Endothelial cell of umbilical vein (primary cell): ENCODE measurements around the gene IGSF9B. TPM values are rescaled to one million over a fixed set of nuclear protein-coding genes. Genes with fewer than 3 reads are reported as not detected.
A peak's percentile ranks its signal among the peaks of the same experiment; 100 is the strongest.

Experiments used
- BruUV-seq: library from RNA; stranded (reverse); fragments of 400-500 nt; replicated peaks from 2 replicates; lab custom pipeline; 2021; lab: Mats Ljungman, UMichigan
- CTCF ChIA-PET: fragments of 300-600, 350-600 bp; sonication (Branson Sonifier 250); formaldehyde crosslinking; loops from one replicate; lab custom pipeline; 2021; ENCODE audit warnings: antibody characterized with exemption, inconsistent platforms; lab: Charles Lee
- POLR2A ChIA-PET: fragments of 300-600, 350-600 bp; sonication (Branson Sonifier 250); formaldehyde crosslinking; loops from one replicate; lab custom pipeline; 2021; ENCODE audit warnings: antibody characterized with exemption, inconsistent platforms; lab: Charles Lee
- DNase-seq: peaks from one replicate; pipeline ENCODE4 v3.0.0-alpha.2; 2011; ENCODE audit warnings: low read depth, low spot score
- FAIRE-seq: peaks from 2 replicates; lab custom pipeline; 2011; peaks lifted over from hg19 to GRCh38; lab: Jason Lieb, UNC
- H2AFZ ChIP-seq: 2 replicates; pipeline ENCODE4 v1.6.0; 2012; ENCODE audit warnings: low read depth, low read length, control low read depth, inconsistent platforms
- H3K27ac ChIP-seq: 2 replicates; pipeline ENCODE4 v1.5.1; 2011; ENCODE audit warnings: low read depth, mild to moderate bottlenecking, control low read depth, low read length, moderate library complexity; ENCODE audit not compliant: insufficient read depth
- H3K27me3 ChIP-seq, 2 experiments: 2 replicates each; pipeline versions ENCODE4 v1.6.0 to v1.6.1; 2011; ENCODE audit warnings: low read length in 2 of 2, mixed read lengths in 1 of 2; ENCODE audit not compliant: control insufficient read depth in 2 of 2, insufficient read depth in 2 of 2
- H3K36me3 ChIP-seq, 2 experiments: 2 replicates in 1 of 2; 3 replicates in 1 of 2; pipeline ENCODE4 v1.5.1; 2011; ENCODE audit warnings: low read length in 2 of 2, mild to moderate bottlenecking in 1 of 2, moderate library complexity in 1 of 2; ENCODE audit not compliant: control insufficient read depth in 2 of 2, insufficient read depth in 2 of 2; ENCODE audit errors: extremely low read depth in 1 of 2
- H3K4me1 ChIP-seq: 3 replicates; pipeline ENCODE4 v1.5.1; 2011; ENCODE audit warnings: mild to moderate bottlenecking, low read length; ENCODE audit not compliant: control insufficient read depth, insufficient read depth; ENCODE audit errors: extremely low read depth
- H3K4me2 ChIP-seq: 2 replicates; pipeline ENCODE4 v1.6.1; 2011; ENCODE audit warnings: low read length, control low read depth, mixed read lengths; ENCODE audit not compliant: insufficient read depth
- H3K4me3 ChIP-seq, 3 experiments: fragments of 200-600 bp in 1 of 3; sonication (generic), shearing (Covaris generic) in 1 of 3; replicated peaks in 1 of 3; 2 replicates each; pipeline ENCODE4 v1.5.1; 2011 to 2016; ENCODE audit warnings: control low read depth in 3 of 3, low read length in 3 of 3, mild to moderate bottlenecking in 2 of 3, inconsistent platforms in 1 of 3, low read depth in 1 of 3, moderate library complexity in 1 of 3; ENCODE audit not compliant: insufficient read depth in 1 of 3
- H3K79me2 ChIP-seq: 2 replicates; pipeline ENCODE4 v1.6.0; 2012; ENCODE audit warnings: low read length, inconsistent platforms; ENCODE audit not compliant: control insufficient read depth, insufficient read depth
- H3K9ac ChIP-seq: replicated peaks from 2 replicates; pipeline ENCODE3; 2011; ENCODE audit warnings: low read length, control low read depth; ENCODE audit not compliant: insufficient read depth; ENCODE audit errors: extremely low read depth
- H3K9me1 ChIP-seq: replicated peaks from 3 replicates; pipeline ENCODE4 v1.6.0; 2011; ENCODE audit warnings: mild to moderate bottlenecking, low read length; ENCODE audit not compliant: control insufficient read depth, insufficient read depth; ENCODE audit errors: extremely low read depth
- H3K9me3 ChIP-seq: replicated peaks from 2 replicates; pipeline ENCODE4 v1.5.1; 2012; ENCODE audit warnings: low read length, inconsistent platforms; ENCODE audit not compliant: control insufficient read depth, insufficient read depth
- H4K20me1 ChIP-seq: replicated peaks from 2 replicates; pipeline ENCODE3; 2011; ENCODE audit warnings: mild to moderate bottlenecking, low read length; ENCODE audit not compliant: control insufficient read depth, insufficient read depth; ENCODE audit errors: extremely low read depth
- EZH2 ChIP-seq: IDR thresholded peaks from 2 replicates; pipeline ENCODE4 v1.6.1; 2012; ENCODE audit warnings: borderline replicate concordance, low read depth, mild to moderate bottlenecking, moderate library complexity, low read length, inconsistent platforms; ENCODE audit not compliant: severe bottlenecking
- FOS ChIP-seq: IDR thresholded peaks from 2 replicates; pipeline ENCODE4 v1.6.1; 2011; ENCODE audit warnings: mild to moderate bottlenecking, low read length, moderate library complexity, borderline replicate concordance; ENCODE audit not compliant: insufficient read depth
- JUN ChIP-seq: IDR thresholded peaks from 2 replicates; pipeline ENCODE4 v1.6.1; 2011; ENCODE audit warnings: borderline replicate concordance, low read depth; ENCODE audit not compliant: insufficient read length, insufficient read depth
- MYC ChIP-seq: IDR thresholded peaks from one replicate; pipeline ENCODE4 v1.6.1; 2011; ENCODE audit warnings: mild to moderate bottlenecking, low read depth, low read length
- dilution Hi-C: fragments of 300-500 bp; cut with MboI; formaldehyde crosslinking; loops from one replicate; pipeline ENCODE4 v1.15.0; 2019; ENCODE audit warnings: low sequenced_read_pairs; ENCODE audit not compliant: extremely low pct_ligation_motif_present
- intact Hi-C: fragments of 100-400 bp; cut with micrococcal nuclease; formaldehyde crosslinking; loops from one replicate; pipeline ENCODE4 v1.10.0; 2022
- polyA plus RNA-seq, 4 experiments: library from polyadenylated mRNA; depleted of rRNA in 3 of 4; stranded (reverse) in 3 of 4; unstranded in 1 of 4; fragments of >200 nt; gene quantifications; 2 replicates each; pipeline versions ENCODE4 v1.2.1 to v1.2.3, GENCODE V29; 2011 to 2012; ENCODE audit warnings: missing spikeins in 1 of 4
- total RNA-seq: library from RNA; stranded (reverse); gene quantifications from 2 replicates; pipeline ENCODE4 v1.2.3, GENCODE V29; 2021
- TF ChIP-seq, protein P1 (sequence below): IDR thresholded peaks from 2 replicates; pipeline ENCODE4 v1.6.1; 2011; ENCODE audit not compliant: insufficient read depth, insufficient read length
- TF ChIP-seq, protein P2 (sequence below), 2 donors: IDR thresholded peaks; 1 replicate in 1 of 2; 2 replicates in 1 of 2; pipeline ENCODE4 v1.5.1; 2011; ENCODE audit warnings: low read length in 2 of 2, mild to moderate bottlenecking in 2 of 2, moderate library complexity in 2 of 2, control low read depth in 1 of 2, inconsistent platforms in 1 of 2, low read depth in 1 of 2; ENCODE audit not compliant: insufficient read depth in 1 of 2; ENCODE audit errors: extremely low read depth in 1 of 2

The IGSF9B gene
- total and polyA plus RNA-seq, 2 donors (not counting 3 experiments of a cell fraction or from before 2014, with no cell fraction given), result 0.15 to 0.18 TPM

DNA sequence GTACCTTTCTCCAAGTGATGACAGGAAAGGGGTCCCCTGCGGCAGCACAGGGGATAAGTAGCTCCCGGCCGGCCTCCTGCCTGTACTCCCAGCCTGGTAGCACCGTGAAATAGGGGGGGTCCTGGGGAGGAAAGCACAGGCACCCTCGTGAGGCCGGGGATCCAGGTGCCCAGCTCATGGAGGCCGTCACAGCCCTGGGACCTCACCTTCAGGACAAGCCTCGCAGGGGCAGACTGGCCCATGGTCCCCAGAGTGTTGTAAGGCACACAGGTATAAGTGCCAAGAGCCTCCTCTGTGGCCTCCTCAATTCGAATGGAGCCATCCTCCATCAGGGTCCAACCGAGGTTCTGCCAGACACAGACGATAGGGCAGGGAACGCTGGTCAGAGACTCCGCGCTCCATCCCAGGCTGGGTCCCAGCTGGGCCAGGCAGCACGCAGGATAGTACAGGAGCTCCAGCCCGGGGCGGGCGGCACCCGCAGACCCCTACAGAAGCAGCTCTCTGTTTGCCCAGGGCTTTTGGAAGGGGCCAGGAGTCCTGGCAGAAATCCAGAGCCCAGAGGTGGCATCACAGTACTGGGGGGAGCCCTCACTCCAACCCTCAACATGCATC lies 25.2 kb downstream of the IGSF9B start:
- H3K9me3 ChIP-seq, result no peaks in the 10 kb centered on the region
- H3K27me3 ChIP-seq, result no peaks in the 10 kb centered on the region
- dilution Hi-C loops (no loop called here), intact Hi-C loops (no loop called here)
- no peaks in the 10 kb centered on the region for H3K4me1 ChIP-seq
- no peak overlapping the region for H3K4me2 ChIP-seq
- ChIA-PET CTCF (no interaction called here), POLR2A (no interaction called here)
- no peaks in the 10 kb centered on the region for H3K79me2 ChIP-seq
- H3K36me3 ChIP-seq, result no peaks in the 10 kb centered on the region
- H3K9ac ChIP-seq, result no peak overlapping the region
- no peak overlapping the region for H2AFZ ChIP-seq
- BruUV-seq, result no TSS peak
- DNase-seq, result no peak
- no peak overlapping the region for H3K4me3 ChIP-seq
- no peak overlapping the region for H3K27ac ChIP-seq
- TF ChIP-seq FOS (no peak), EZH2 (no peak), JUN (no peak), MYC (no peak)
- TF ChIP-seq, protein P1, sequence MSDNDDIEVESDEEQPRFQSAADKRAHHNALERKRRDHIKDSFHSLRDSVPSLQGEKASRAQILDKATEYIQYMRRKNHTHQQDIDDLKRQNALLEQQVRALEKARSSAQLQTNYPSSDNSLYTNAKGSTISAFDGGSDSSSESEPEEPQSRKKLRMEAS, result no peak
- no peak for FAIRE-seq
- H4K20me1 ChIP-seq, result no peaks in the 10 kb centered on the region
- no peaks in the 10 kb centered on the region for H3K9me1 ChIP-seq

DNA sequence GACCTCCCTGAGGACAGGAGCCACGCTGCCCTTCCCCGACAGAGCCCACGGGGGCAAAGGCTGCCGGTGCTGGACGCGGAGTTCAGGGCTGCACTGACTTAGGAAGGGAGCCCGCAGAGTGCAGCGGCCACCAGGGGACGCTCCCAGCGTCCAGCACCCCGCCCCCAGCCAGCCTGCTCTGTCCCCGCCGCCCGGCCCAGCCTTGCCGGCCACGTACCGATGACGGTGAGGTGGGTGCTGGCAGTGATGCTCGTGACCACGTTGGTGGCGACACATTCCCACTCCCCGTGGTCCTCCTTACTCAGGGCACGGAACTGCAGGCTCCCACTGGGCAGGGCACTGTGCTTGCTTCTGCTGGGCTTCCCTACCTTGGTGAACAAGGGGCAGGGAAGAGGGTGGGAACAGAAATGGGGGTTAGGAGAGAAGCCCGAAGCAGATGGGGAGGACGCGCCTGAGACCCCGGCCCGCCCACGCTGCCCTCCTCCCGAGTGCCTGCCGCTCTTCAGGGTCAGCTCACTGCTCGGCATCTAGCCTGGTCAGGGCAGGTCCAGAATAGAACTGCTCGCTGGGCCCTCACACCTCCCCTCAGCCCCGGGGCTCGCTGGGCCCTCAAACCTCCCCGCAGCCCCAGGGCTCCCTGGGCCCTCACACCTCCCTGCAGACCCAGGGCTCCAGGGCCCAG lies 25.9 kb downstream of the IGSF9B start:
- Histone ChIP-seq H3K9me3 (no peaks in the 10 kb centered on the region), H3K79me2 (no peaks in the 10 kb centered on the region), H3K27me3 (no peaks in the 10 kb centered on the region), H4K20me1 (no peaks in the 10 kb centered on the region), H3K9ac (no peak overlapping the region), H3K9me1 (no peaks in the 10 kb centered on the region), H3K27ac (no peak overlapping the region), H3K36me3 (no peaks in the 10 kb centered on the region), H3K4me3 (no peak overlapping the region), H3K4me1 (no peaks in the 10 kb centered on the region), H3K4me2 (no peak overlapping the region), H2AFZ (no peak overlapping the region)
- POLR2A ChIA-PET, result no interaction called here
- FAIRE-seq (no peak), DNase-seq (no peak)
- dilution Hi-C loops, result no loop called here
- BruUV-seq, result no TSS peak
- intact Hi-C loops, result no loop called here
- TF ChIP-seq JUN, result no peak
- TF ChIP-seq, protein P2, sequence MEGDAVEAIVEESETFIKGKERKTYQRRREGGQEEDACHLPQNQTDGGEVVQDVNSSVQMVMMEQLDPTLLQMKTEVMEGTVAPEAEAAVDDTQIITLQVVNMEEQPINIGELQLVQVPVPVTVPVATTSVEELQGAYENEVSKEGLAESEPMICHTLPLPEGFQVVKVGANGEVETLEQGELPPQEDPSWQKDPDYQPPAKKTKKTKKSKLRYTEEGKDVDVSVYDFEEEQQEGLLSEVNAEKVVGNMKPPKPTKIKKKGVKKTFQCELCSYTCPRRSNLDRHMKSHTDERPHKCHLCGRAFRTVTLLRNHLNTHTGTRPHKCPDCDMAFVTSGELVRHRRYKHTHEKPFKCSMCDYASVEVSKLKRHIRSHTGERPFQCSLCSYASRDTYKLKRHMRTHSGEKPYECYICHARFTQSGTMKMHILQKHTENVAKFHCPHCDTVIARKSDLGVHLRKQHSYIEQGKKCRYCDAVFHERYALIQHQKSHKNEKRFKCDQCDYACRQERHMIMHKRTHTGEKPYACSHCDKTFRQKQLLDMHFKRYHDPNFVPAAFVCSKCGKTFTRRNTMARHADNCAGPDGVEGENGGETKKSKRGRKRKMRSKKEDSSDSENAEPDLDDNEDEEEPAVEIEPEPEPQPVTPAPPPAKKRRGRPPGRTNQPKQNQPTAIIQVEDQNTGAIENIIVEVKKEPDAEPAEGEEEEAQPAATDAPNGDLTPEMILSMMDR (IDR thresholded peaks at IDR 0.05; ENCODE audit: extremely low read depth in 1 of 2, insufficient read depth in 1 of 2, low read depth in 1 of 2, low read length in 2 of 2), result peak; percentile 14 to 55
- CTCF ChIA-PET, result no interaction called here
